SH-SY5Y (cell line): ENCODE data around the gene TRIO.

Experiments
- GATA2 ChIP-seq: IDR thresholded peaks from 2 replicates; pipeline ENCODE4 v1.6.1; 2011; ENCODE audit warnings: mild to moderate bottlenecking, low read depth, low read length
- GATA3 ChIP-seq: IDR thresholded peaks from 2 replicates; pipeline ENCODE4 v1.6.1; 2011; ENCODE audit warnings: low read depth, mild to moderate bottlenecking, low read length, moderate library complexity

DNA sequence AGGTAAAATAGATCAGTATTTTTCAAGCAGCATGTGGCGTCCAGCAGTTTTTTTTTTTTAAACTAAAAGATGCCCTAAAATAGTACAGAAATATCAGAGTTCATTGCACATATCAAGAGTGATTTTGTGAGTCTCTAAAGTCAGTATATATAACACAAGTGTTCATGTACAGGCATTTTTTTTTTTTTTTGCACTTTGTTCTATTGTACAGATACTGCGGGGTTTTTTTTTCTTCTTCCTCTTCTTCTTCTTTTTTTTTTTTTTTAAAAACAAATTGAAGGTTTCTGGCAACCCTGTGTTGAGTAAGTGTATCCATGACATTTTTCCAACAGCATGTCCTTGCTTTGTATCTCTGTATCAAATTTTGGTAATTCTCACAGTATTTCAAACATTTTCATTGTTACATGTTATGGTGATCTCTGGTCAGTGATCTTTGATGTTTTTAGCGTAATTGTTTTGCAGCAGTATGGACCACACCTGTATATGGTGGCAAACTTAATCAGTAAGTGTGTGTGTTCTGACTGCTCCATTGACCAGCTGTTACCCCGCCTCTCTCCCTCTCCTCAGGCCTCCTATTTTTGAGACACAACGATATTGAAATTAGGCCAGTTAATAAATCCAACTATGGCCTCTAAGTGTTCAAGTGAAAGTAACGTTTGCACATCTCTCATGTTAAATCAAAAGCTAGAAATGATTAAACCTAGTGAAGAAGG lies 76.8 kb downstream of the TRIO start:
- TF ChIP-seq GATA2 (no peak), GATA3 (no peak)
